Measurements from ENCODE around the gene CEP250.
A peak's percentile ranks its signal among the peaks of the same experiment; 100 is the strongest.

Gene CEP250

DNA sequence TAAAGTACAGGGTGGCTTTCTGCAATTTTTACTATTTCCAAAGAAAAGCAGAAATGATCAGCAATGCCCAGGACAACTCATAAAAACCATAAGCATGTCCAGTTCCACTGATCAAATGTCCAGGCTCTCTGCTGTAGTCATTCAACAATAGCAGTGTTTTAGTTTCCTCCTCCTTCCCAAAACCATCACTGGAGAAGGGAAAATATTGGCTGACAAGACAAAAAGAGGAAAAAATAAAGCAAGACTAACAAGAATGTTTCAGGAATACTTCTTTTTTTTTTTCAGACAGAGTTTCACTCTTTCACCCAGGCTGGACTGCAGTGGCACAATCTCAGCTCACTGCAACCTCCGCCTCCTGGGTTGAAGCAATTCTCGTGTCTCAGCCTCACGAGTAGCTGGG is 45.9 kb upstream of the CEP250 start:
- peaks cover 19% of the 10 kb centered on the region for H3F3A ChIP-seq (ENCODE audit: insufficient read depth)
- no peaks in the 10 kb centered on the region for H3K9me2 ChIP-seq (replicated peaks; ENCODE audit: insufficient read depth, low read length)
- H3K4me2 ChIP-seq (ENCODE audit: low read depth, low read length, poor library complexity, severe bottlenecking) = no peak overlapping the region
- no peaks in the 10 kb centered on the region for H3K9me3 ChIP-seq (ENCODE audit: insufficient read depth, low read length)
- peaks cover 5% of the 10 kb centered on the region; the same call in 1 of the 2 replicates for H3K36me3 ChIP-seq (ENCODE audit: low read length)
- H3K9ac ChIP-seq (ENCODE audit: low read length) = no peak overlapping the region
- H3K4me3 ChIP-seq (ENCODE audit: insufficient read depth, low read length, poor library complexity, severe bottlenecking) = no peak overlapping the region
- TF ChIP-seq, protein P1, sequence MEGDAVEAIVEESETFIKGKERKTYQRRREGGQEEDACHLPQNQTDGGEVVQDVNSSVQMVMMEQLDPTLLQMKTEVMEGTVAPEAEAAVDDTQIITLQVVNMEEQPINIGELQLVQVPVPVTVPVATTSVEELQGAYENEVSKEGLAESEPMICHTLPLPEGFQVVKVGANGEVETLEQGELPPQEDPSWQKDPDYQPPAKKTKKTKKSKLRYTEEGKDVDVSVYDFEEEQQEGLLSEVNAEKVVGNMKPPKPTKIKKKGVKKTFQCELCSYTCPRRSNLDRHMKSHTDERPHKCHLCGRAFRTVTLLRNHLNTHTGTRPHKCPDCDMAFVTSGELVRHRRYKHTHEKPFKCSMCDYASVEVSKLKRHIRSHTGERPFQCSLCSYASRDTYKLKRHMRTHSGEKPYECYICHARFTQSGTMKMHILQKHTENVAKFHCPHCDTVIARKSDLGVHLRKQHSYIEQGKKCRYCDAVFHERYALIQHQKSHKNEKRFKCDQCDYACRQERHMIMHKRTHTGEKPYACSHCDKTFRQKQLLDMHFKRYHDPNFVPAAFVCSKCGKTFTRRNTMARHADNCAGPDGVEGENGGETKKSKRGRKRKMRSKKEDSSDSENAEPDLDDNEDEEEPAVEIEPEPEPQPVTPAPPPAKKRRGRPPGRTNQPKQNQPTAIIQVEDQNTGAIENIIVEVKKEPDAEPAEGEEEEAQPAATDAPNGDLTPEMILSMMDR (IDR thresholded peaks at IDR 0.05; ENCODE audit: insufficient read depth, low read length, poor library complexity, severe bottlenecking) = no peak
- TF ChIP-seq EZH2phosphoT487 (conservative IDR thresholded peaks at IDR 0.05; ENCODE audit: low read length) = no peak
- no peak overlapping the region for H2AFZ ChIP-seq (ENCODE audit: low read depth, low read length, severe bottlenecking)
- H3K79me2 ChIP-seq (ENCODE audit: insufficient read depth, low read length) = peaks cover 45% of the 10 kb centered on the region
- no peak overlapping the region for H3K27ac ChIP-seq (ENCODE audit: low read depth, low read length)
- no peaks in the 10 kb centered on the region for H3K27me3 ChIP-seq (ENCODE audit: low read length)
- H4K20me1 ChIP-seq (ENCODE audit: low read depth, low read length) = no peaks in the 10 kb centered on the region

DNA sequence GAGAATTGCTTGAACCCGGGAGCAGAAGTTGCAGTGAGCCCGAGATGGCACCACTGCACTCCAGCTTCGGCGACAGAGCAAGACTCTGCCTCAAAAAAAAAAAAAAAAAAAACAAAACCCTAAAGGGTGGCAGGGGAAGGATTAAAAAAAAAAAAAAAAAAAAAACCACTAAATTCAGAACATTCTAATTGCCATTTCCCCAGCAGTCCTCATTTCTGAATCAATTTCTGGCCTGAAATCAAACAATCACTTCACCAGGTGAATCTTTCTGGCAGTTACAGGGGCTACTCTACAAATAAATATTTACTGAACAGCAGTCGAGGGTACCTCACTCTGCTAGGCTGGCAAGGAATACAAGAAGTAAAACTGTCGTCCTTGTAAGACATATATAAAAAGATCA is 44.8 kb upstream of the CEP250 start:
- Histone ChIP-seq H3K9ac (ENCODE audit: low read length) (peak overlapping the region; percentile 79), H3K27ac (ENCODE audit: low read depth, low read length) (no peak overlapping the region), H3K4me2 (ENCODE audit: low read depth, low read length, poor library complexity, severe bottlenecking) (peak overlapping the region; percentile 97), H3K27me3 (ENCODE audit: low read length) (no peaks in the 10 kb centered on the region), H2AFZ (ENCODE audit: low read depth, low read length, severe bottlenecking) (no peak overlapping the region), H3F3A (ENCODE audit: insufficient read depth) (peaks cover 11% of the 10 kb centered on the region; the same call in 1 of the 2 replicates), H3K36me3 (ENCODE audit: low read length) (peaks cover 5% of the 10 kb centered on the region; the same call in 1 of the 2 replicates), H4K20me1 (ENCODE audit: low read depth, low read length) (no peaks in the 10 kb centered on the region), H3K9me2 (replicated peaks; ENCODE audit: insufficient read depth, low read length) (no peaks in the 10 kb centered on the region), H3K4me3 (ENCODE audit: insufficient read depth, low read length, poor library complexity, severe bottlenecking) (peak overlapping the region; percentile 70), H3K9me3 (ENCODE audit: insufficient read depth, low read length) (no peaks in the 10 kb centered on the region), H3K79me2 (ENCODE audit: insufficient read depth, low read length) (peaks cover 34% of the 10 kb centered on the region)
- TF ChIP-seq, protein P1 (IDR thresholded peaks at IDR 0.05; ENCODE audit: insufficient read depth, low read length, poor library complexity, severe bottlenecking) = no peak
- no peak for TF ChIP-seq EZH2phosphoT487 (conservative IDR thresholded peaks at IDR 0.05; ENCODE audit: low read length)

DNA sequence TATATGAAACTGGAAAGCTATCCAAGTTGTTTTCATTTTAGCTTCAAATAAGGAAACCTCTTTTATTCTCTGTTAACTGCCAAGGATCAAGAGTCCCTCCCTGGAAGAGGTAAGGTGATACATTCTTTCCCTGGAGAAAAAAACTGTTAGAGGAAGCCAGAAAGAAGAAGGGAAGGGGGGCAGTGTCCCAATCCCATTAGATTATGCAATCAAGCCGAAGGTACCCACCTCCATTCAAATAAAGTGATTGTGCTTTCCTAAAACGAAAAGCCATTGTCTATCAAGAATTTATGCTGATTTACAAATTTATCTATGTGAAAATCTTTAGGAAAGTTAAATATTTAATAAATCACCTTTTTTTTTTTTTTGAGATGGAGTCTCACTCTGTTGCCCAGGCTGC is 34.1 kb upstream of the CEP250 start:
- no peaks in the 10 kb centered on the region for H3K9me2 ChIP-seq (replicated peaks; ENCODE audit: insufficient read depth, low read length)
- H4K20me1 ChIP-seq (ENCODE audit: low read depth, low read length) = no peaks in the 10 kb centered on the region
- no peak for TF ChIP-seq EZH2phosphoT487 (conservative IDR thresholded peaks at IDR 0.05; ENCODE audit: low read length)
- no peaks in the 10 kb centered on the region for H3K27me3 ChIP-seq (ENCODE audit: low read length)
- H3K4me2 ChIP-seq (ENCODE audit: low read depth, low read length, poor library complexity, severe bottlenecking) = no peak overlapping the region
- no peaks in the 10 kb centered on the region for H3K36me3 ChIP-seq (ENCODE audit: low read length)
- no peak overlapping the region for H3K9ac ChIP-seq (ENCODE audit: low read length)
- no peak overlapping the region for H3K4me3 ChIP-seq (ENCODE audit: insufficient read depth, low read length, poor library complexity, severe bottlenecking)
- H3K27ac ChIP-seq (ENCODE audit: low read depth, low read length) = no peak overlapping the region
- no peak overlapping the region for H2AFZ ChIP-seq (ENCODE audit: low read depth, low read length, severe bottlenecking)
- no peaks in the 10 kb centered on the region for H3K79me2 ChIP-seq (ENCODE audit: insufficient read depth, low read length)
- H3F3A ChIP-seq (ENCODE audit: insufficient read depth) = no peaks in the 10 kb centered on the region
- H3K9me3 ChIP-seq (ENCODE audit: insufficient read depth, low read length) = no peaks in the 10 kb centered on the region

DNA sequence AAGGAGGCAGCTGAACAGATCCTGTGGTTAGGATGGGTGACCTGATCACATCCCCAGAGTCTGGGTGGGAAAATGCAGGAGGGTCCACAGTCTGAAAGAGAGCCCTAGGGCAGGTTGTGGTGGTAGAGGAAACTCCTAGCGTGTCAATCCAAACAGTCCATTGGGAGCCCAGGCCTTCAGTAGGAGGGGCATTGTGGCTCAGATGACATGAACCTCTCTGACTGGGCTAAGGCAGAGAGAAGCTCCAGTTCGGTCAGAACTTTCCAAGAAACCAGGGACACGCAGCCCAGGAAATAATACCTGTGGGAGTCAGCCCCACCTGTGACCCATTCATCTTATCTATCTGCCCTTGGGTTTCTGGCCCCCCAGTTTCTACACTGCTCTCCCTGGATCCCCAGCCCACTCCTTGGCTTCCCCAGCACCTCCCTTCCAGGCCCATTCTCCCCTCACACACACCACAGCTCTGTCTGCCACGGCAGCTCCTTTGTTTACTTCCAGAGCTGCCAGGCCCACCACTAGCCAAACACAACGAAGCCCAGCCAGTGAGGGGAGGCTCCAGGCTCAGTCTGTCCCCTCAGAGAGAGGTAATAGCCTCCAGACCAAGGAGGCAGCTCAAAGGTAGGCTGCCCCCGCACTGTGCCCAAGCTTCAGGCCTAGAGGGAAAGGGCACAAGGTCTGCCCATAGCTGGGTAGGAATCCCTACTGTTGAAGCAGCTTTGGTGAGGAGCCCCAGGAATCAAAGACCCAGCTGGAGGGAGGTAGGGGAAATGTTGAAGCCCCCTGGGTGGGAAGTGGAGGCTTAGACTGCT is 23.6 kb upstream of the CEP250 start:
- no peaks in the 10 kb centered on the region for H4K20me1 ChIP-seq (ENCODE audit: low read depth, low read length)
- H3K9me2 ChIP-seq (replicated peaks; ENCODE audit: insufficient read depth, low read length) = no peaks in the 10 kb centered on the region
- H3K9ac ChIP-seq (ENCODE audit: low read length) = no peak overlapping the region
- H3K4me2 ChIP-seq (ENCODE audit: low read depth, low read length, poor library complexity, severe bottlenecking) = no peak overlapping the region
- no peak overlapping the region for H3K4me3 ChIP-seq (ENCODE audit: insufficient read depth, low read length, poor library complexity, severe bottlenecking)
- H2AFZ ChIP-seq (ENCODE audit: low read depth, low read length, severe bottlenecking) = no peak overlapping the region
- no peak overlapping the region for H3K27ac ChIP-seq (ENCODE audit: low read depth, low read length)
- H3F3A ChIP-seq (ENCODE audit: insufficient read depth) = no peaks in the 10 kb centered on the region
- TF ChIP-seq, protein P1 (IDR thresholded peaks at IDR 0.05; ENCODE audit: insufficient read depth, low read length, poor library complexity, severe bottlenecking) = no peak
- no peak for TF ChIP-seq EZH2phosphoT487 (conservative IDR thresholded peaks at IDR 0.05; ENCODE audit: low read length)
- H3K79me2 ChIP-seq (ENCODE audit: insufficient read depth, low read length) = no peaks in the 10 kb centered on the region
- no peaks in the 10 kb centered on the region for H3K36me3 ChIP-seq (ENCODE audit: low read length)
- no peaks in the 10 kb centered on the region for H3K9me3 ChIP-seq (ENCODE audit: insufficient read depth, low read length)
- no peaks in the 10 kb centered on the region for H3K27me3 ChIP-seq (ENCODE audit: low read length)
